A549 (cell line): ENCODE results near the gene ARGLU1. TPM values are rescaled to one million over a fixed set of nuclear protein-coding genes. Genes with fewer than 3 reads are reported as not detected.

Experiments used
- ATAC-seq, 2 experiments: fragments of 200-7000 bp in 1 of 2; fragments of >200 bp in 1 of 2; cut with Nextera tagmentation in 1 of 2; cut with Tn5 transposase in 1 of 2; 3 replicates each; pipeline versions ENCODE4 v1.8.0 to v1.9.1; 2018 to 2020; ENCODE audit warnings: mild to moderate bottlenecking in 1 of 2, moderate library complexity in 1 of 2
- CTCF ChIA-PET: fragments of 300-600 bp; sonication (Branson Sonifier 250); formaldehyde crosslinking; extraction: SDS; loops from one replicate; lab custom pipeline; 2021; ENCODE audit warnings: antibody characterized with exemption, inconsistent platforms; lab: Yijun Ruan, JAX
- POLR2A ChIA-PET: fragments of 350-600 bp; formaldehyde crosslinking; extraction: SDS; loops from one replicate; lab custom pipeline; 2021; ENCODE audit warnings: antibody characterized with exemption, inconsistent platforms; lab: Yijun Ruan, JAX
- DNase-seq, 2 experiments: peaks; one replicate each; pipeline versions ENCODE4 v3.0.0 to v3.0.0-alpha.2; 2011 to 2016; ENCODE audit warnings: low read depth in 1 of 2, low spot score in 1 of 2
- FAIRE-seq: peaks from 2 replicates; lab custom pipeline; 2011; peaks lifted over from hg19 to GRCh38; lab: Jason Lieb, UNC
- H3K27ac ChIP-seq, 2 experiments: fragments of >200 bp; sonication (Bioruptor Twin); formaldehyde crosslinking; 3 replicates each; pipeline ENCODE4 v1.5.1; 2016 to 2017
- H3K4me1 ChIP-seq: fragments of >200 bp; sonication (Bioruptor Twin); formaldehyde crosslinking; 3 replicates; pipeline ENCODE4 v1.6.1; 2016
- H3K4me2 ChIP-seq: fragments of >200 bp; sonication (Bioruptor Twin); formaldehyde crosslinking; 3 replicates; pipeline ENCODE4 v1.6.1; 2016
- H3K4me3 ChIP-seq: fragments of >200 bp; sonication (Bioruptor Twin); formaldehyde crosslinking; 3 replicates; pipeline ENCODE4 v1.5.1; 2016
- H3K9me3 ChIP-seq: fragments of >200 bp; sonication (Bioruptor Twin); formaldehyde crosslinking; 3 replicates; pipeline ENCODE4 v1.6.1; 2016
- CBX2 ChIP-seq: fragments of 200-600 bp; sonication (generic); IDR thresholded peaks from 2 replicates; pipeline ENCODE4 v1.6.1; 2016; ENCODE audit warnings: low read depth, mild to moderate bottlenecking, borderline replicate concordance
- CEBPB ChIP-seq, 2 experiments: fragments of >200 bp in 1 of 2; sonication (Bioruptor Twin) in 1 of 2; formaldehyde crosslinking in 1 of 2; IDR thresholded peaks; 2 replicates each; pipeline ENCODE4 v1.6.1; 2012 to 2016
- CHD2 ChIP-seq: fragments of 150-350 bp; IDR thresholded peaks from 2 replicates; pipeline ENCODE4 v1.6.1; 2014; ENCODE audit warnings: low read length; ENCODE audit not compliant: partially characterized antibody
- CHD4 ChIP-seq: fragments of 200-600 bp; sonication (generic); IDR thresholded peaks from 2 replicates; pipeline ENCODE4 v1.6.1; 2016; ENCODE audit warnings: antibody characterized with exemption, mild to moderate bottlenecking, borderline replicate concordance
- EHF ChIP-seq: fragments of 250-450 bp; sonication (Bioruptor Pico); IDR thresholded peaks from 2 replicates; pipeline ENCODE4 v1.5.0; 2020; ENCODE audit warnings: mild to moderate bottlenecking
- EP300 ChIP-seq, 2 experiments: fragments of >200 bp; sonication (Bioruptor Twin); formaldehyde crosslinking; IDR thresholded peaks; 2 replicates in 1 of 2; 3 replicates in 1 of 2; pipeline ENCODE4 v1.6.1; 2016 to 2017
- ESRRA ChIP-seq: fragments of 150-350 bp; IDR thresholded peaks from 2 replicates; pipeline ENCODE4 v1.6.1; 2014; ENCODE audit warnings: mild to moderate bottlenecking, low read length, borderline replicate concordance
- HDAC2 ChIP-seq: fragments of 200-600 bp; sonication (generic); IDR thresholded peaks from 2 replicates; pipeline ENCODE4 v1.6.1; 2016
- NR3C1 ChIP-seq: fragments of >200 bp; sonication (Bioruptor Twin); formaldehyde crosslinking; IDR thresholded peaks from 3 replicates; pipeline ENCODE4 v1.6.1; 2017
- POLR2A ChIP-seq: IDR thresholded peaks from 2 replicates; pipeline ENCODE4 v1.6.1; 2012; ENCODE audit warnings: mild to moderate bottlenecking, low read length
- RAD21 ChIP-seq, 2 experiments: fragments of >200 bp in 1 of 2; sonication (Bioruptor Twin) in 1 of 2; formaldehyde crosslinking in 1 of 2; IDR thresholded peaks in 1 of 2; conservative IDR thresholded peaks in 1 of 2; 2 replicates in 1 of 2; 3 replicates in 1 of 2; pipeline ENCODE4 v1.6.1; 2012 to 2018; ENCODE audit warnings: inconsistent platforms in 1 of 2
- RCOR1 ChIP-seq: fragments of 150-350 bp; IDR thresholded peaks from 2 replicates; pipeline ENCODE4 v1.6.1; 2014; ENCODE audit warnings: antibody characterized with exemption, low read length, low read depth
- RFX5 ChIP-seq: fragments of 450-650 bp; IDR thresholded peaks from 2 replicates; pipeline ENCODE4 v1.7.1; 2014; ENCODE audit warnings: antibody characterized with exemption, mild to moderate bottlenecking, moderate library complexity
- SMC3 ChIP-seq: fragments of >200 bp; sonication (Bioruptor Twin); formaldehyde crosslinking; IDR thresholded peaks from 3 replicates; pipeline ENCODE4 v1.6.1; 2018; ENCODE audit warnings: inconsistent platforms
- TP53 ChIP-seq: fragments of 250-450 bp; sonication (Bioruptor Pico); IDR thresholded peaks from 2 replicates; pipeline ENCODE4 v1.5.0; 2021; ENCODE audit warnings: mild to moderate bottlenecking, moderate library complexity
- ZFP36 ChIP-seq: fragments of 450-650 bp; IDR thresholded peaks from 2 replicates; pipeline ENCODE4 v1.6.1; 2014; ENCODE audit warnings: borderline replicate concordance; ENCODE audit not compliant: partially characterized antibody
- WGBS: methylation state at CpG from one replicate; pipeline ENCODE4 v1.1.6; 2017; ENCODE audit errors: missing lambda C conversion rate; 5-methylcytosine and 5-hydroxymethylcytosine counted together
- polyA plus RNA-seq, 4 experiments: library from polyadenylated mRNA; depleted of rRNA in 3 of 4; stranded (reverse); fragments of >200 nt; fragmentation: RNase III in 1 of 4; extraction: RNeasy Plus Mini Kit Qiagen cat#74134 plus additional on column Dnase treatment in 1 of 4; gene quantifications; 2 replicates in 3 of 4; 3 replicates in 1 of 4; pipeline ENCODE4 v1.2.3, GENCODE V29; 2011 to 2017
- TF ChIP-seq, protein P1 (sequence below): IDR thresholded peaks from 2 replicates; pipeline ENCODE4 v1.6.1; 2012
- TF ChIP-seq, protein P2 (sequence below): fragments of >200 bp; sonication (Bioruptor Twin); formaldehyde crosslinking; IDR thresholded peaks from 3 replicates; pipeline ENCODE4 v1.6.1; 2016
- TF ChIP-seq, protein P3 (sequence below): fragments of 250-450 bp; sonication (Bioruptor Pico); IDR thresholded peaks from 2 replicates; pipeline ENCODE4 v1.5.0; 2021; ENCODE audit warnings: mild to moderate bottlenecking, moderate library complexity, borderline replicate concordance
- TF ChIP-seq, protein P4 (sequence below): fragments of 200-600 bp; sonication (generic); IDR thresholded peaks from 2 replicates; pipeline ENCODE4 v1.6.1; 2016; ENCODE audit warnings: antibody characterized with exemption, mild to moderate bottlenecking, moderate library complexity
- TF ChIP-seq, protein P5 (sequence below): fragments of 450-650 bp; IDR thresholded peaks from 2 replicates; pipeline ENCODE4 v1.6.1; 2014; ENCODE audit warnings: antibody characterized with exemption

Gene ARGLU1
- polyA plus RNA-seq, 2 of the 4 experiments (the other 2 are of a cell fraction) = 67.2 to 137 TPM

DNA sequence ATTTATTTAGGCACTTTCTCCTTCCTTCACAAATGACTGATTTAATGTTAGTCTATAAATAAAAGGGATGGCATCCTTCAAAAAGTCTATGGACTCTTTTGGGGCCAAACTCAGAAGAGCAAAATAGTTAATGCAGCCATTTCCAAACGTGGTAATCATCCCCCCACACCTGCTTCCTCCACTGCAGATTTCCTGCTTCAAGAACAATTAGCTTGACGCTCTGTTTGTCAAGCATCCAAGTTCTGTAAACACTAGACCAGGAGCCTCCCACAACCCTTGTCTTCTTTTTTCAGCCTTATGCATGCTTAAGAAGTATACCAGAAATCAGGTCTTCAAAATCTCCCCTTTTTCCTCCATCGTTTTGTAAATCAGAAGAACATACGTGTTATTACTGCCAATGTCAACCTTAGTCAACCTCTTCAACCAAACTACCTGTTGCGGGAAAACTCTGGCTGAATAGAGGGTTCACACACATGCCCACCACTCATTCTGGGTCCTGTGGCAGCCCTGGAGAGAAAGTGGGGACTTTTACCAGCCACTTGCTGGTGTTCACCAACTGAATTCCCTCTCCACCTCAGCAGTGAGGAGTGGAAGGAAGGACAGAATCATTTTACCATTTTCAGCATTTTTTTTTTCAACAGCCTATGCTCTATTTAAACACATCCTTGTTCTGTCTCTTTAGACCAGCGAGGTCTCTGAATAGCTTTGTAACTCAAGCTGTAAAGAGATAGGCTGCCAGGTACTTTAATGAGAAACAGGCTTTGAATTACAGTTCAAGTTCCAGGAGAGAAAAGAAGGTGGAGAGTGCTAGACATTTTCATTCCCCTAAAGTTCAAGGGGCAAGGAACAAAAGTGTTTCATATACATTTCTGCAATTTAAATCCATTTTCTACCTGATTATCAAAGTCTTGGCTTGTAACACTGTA lies 71.6 kb downstream of the ARGLU1 start (continued):
- TF ChIP-seq, protein P1, sequence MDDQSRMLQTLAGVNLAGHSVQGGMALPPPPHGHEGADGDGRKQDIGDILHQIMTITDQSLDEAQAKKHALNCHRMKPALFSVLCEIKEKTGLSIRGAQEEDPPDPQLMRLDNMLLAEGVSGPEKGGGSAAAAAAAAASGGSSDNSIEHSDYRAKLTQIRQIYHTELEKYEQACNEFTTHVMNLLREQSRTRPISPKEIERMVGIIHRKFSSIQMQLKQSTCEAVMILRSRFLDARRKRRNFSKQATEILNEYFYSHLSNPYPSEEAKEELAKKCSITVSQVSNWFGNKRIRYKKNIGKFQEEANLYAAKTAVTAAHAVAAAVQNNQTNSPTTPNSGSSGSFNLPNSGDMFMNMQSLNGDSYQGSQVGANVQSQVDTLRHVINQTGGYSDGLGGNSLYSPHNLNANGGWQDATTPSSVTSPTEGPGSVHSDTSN = no peak
- TF ChIP-seq, all 56 proteins: peak for 0

DNA sequence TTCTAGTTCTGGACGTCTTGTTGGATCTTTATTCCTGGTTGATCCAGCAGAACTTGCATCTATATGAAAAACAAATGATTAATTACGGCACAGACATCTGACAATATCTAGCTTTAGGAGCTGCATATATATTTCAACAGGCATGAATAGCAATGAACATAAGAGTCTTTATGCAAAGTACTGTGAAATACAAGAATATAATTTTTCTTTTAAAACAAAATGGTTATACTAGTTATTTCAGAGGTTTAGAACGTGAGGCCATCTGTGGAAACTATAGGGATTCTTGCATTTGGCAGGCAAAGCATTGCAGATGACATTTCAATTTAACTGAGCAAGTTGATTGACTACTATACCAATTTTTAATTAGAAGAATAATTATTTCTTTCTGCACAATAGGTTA lies 73.0 kb downstream of the ARGLU1 start:
- H3K4me3 ChIP-seq = no peak overlapping the region
- no peak overlapping the region for H3K4me2 ChIP-seq
- ChIA-PET POLR2A (no interaction called here), CTCF (no interaction called here)
- TF ChIP-seq POLR2A = no peak
- no peak for TF ChIP-seq EP300 (IDR thresholded peaks at IDR 0.05)
- TF ChIP-seq, protein P2, sequence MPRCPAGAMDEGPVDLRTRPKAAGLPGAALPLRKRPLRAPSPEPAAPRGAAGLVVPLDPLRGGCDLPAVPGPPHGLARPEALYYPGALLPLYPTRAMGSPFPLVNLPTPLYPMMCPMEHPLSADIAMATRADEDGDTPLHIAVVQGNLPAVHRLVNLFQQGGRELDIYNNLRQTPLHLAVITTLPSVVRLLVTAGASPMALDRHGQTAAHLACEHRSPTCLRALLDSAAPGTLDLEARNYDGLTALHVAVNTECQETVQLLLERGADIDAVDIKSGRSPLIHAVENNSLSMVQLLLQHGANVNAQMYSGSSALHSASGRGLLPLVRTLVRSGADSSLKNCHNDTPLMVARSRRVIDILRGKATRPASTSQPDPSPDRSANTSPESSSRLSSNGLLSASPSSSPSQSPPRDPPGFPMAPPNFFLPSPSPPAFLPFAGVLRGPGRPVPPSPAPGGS = no peak
- TF ChIP-seq RAD21 (conservative IDR thresholded peaks at IDR 0.05 in 1 of 2, IDR thresholded peaks at IDR 0.05 in 1 of 2) = no peak
- TF ChIP-seq NR3C1 = no peak
- no peak for TF ChIP-seq CHD2
- TF ChIP-seq CBX2 = no peak
- no peak for TF ChIP-seq ZFP36
- no peak for TF ChIP-seq CEBPB (IDR thresholded peaks at IDR 0.05)
- no peak for TF ChIP-seq EHF
- TF ChIP-seq, protein P3, sequence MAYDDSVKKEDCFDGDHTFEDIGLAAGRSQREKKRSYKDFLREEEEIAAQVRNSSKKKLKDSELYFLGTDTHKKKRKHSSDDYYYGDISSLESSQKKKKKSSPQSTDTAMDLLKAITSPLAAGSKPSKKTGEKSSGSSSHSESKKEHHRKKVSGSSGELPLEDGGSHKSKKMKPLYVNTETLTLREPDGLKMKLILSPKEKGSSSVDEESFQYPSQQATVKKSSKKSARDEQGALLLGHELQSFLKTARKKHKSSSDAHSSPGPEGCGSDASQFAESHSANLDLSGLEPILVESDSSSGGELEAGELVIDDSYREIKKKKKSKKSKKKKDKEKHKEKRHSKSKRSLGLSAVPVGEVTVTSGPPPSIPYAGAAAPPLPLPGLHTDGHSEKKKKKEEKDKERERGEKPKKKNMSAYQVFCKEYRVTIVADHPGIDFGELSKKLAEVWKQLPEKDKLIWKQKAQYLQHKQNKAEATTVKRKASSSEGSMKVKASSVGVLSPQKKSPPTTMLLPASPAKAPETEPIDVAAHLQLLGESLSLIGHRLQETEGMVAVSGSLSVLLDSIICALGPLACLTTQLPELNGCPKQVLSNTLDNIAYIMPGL (CRISPR knock-in tag) = no peak
- TF ChIP-seq SMC3 = no peak
- no peak for TF ChIP-seq RCOR1
- no peak for TF ChIP-seq HDAC2
- TF ChIP-seq, protein P4, sequence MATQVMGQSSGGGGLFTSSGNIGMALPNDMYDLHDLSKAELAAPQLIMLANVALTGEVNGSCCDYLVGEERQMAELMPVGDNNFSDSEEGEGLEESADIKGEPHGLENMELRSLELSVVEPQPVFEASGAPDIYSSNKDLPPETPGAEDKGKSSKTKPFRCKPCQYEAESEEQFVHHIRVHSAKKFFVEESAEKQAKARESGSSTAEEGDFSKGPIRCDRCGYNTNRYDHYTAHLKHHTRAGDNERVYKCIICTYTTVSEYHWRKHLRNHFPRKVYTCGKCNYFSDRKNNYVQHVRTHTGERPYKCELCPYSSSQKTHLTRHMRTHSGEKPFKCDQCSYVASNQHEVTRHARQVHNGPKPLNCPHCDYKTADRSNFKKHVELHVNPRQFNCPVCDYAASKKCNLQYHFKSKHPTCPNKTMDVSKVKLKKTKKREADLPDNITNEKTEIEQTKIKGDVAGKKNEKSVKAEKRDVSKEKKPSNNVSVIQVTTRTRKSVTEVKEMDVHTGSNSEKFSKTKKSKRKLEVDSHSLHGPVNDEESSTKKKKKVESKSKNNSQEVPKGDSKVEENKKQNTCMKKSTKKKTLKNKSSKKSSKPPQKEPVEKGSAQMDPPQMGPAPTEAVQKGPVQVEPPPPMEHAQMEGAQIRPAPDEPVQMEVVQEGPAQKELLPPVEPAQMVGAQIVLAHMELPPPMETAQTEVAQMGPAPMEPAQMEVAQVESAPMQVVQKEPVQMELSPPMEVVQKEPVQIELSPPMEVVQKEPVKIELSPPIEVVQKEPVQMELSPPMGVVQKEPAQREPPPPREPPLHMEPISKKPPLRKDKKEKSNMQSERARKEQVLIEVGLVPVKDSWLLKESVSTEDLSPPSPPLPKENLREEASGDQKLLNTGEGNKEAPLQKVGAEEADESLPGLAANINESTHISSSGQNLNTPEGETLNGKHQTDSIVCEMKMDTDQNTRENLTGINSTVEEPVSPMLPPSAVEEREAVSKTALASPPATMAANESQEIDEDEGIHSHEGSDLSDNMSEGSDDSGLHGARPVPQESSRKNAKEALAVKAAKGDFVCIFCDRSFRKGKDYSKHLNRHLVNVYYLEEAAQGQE = no peak
- no peak for TF ChIP-seq TP53 (CRISPR knock-in tag)
- TF ChIP-seq CHD4 = no peak
- no peak for TF ChIP-seq ESRRA
- TF ChIP-seq, protein P5, sequence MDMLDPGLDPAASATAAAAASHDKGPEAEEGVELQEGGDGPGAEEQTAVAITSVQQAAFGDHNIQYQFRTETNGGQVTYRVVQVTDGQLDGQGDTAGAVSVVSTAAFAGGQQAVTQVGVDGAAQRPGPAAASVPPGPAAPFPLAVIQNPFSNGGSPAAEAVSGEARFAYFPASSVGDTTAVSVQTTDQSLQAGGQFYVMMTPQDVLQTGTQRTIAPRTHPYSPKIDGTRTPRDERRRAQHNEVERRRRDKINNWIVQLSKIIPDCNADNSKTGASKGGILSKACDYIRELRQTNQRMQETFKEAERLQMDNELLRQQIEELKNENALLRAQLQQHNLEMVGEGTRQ = no peak
- no peak for TF ChIP-seq RFX5
- DNase-seq (no peak), FAIRE-seq (no peak), ATAC-seq (no peak)
- H3K4me1 ChIP-seq = no peaks in the 10 kb centered on the region
- 65% methylated on average over 3 of the region's 3 CpGs for WGBS
- no peak overlapping the region for H3K27ac ChIP-seq
- H3K9me3 ChIP-seq = no peaks in the 10 kb centered on the region
